Measurements from ENCODE around the gene ADNP.
"Not testable (repeated sequence)": the region's sequence is repeated elsewhere in the genome, so short reads cannot be mapped to it uniquely, and the experiment has no call there.

Gene ADNP

GRCh38 chr20:50900261-50900660 is 31.0 kb downstream of the ADNP start:
- DNase-seq (ENCODE audit: low read depth), result no peak

GRCh38 chr20:50898475-50898874 is 32.8 kb downstream of the ADNP start:
- no peak for DNase-seq (ENCODE audit: low read depth)

- DNase-seq (ENCODE audit: low read depth), result no peak
Measured at GRCh38 chr20:50895111-50895830, 36.0 kb downstream of the ADNP start.

GRCh38 chr20:50893620-50894019 is 37.6 kb downstream of the ADNP start:
- DNase-seq (ENCODE audit: low read depth), result no peak

GRCh38 chr20:50892394-50892793 is 38.8 kb downstream of the ADNP start:
- no peak for DNase-seq (ENCODE audit: low read depth)

GRCh38 chr20:50891138-50891537 is 40.1 kb downstream of the ADNP start:
- no peak for DNase-seq (ENCODE audit: low read depth)

GRCh38 chr20:50887576-50887975 is 43.7 kb downstream of the ADNP start:
- DNase-seq (ENCODE audit: low read depth), result no peak

GRCh38 chr20:50886184-50886790 is 45.0 kb downstream of the ADNP start:
- DNase-seq (ENCODE audit: low read depth), result no peak

- no peak for DNase-seq (ENCODE audit: low read depth)
Measured at GRCh38 chr20:50885781-50886180, 45.5 kb downstream of the ADNP start.

GRCh38 chr20:50885068-50885467 is 46.2 kb downstream of the ADNP start:
- DNase-seq (ENCODE audit: low read depth), result no peak

- no peak for DNase-seq (ENCODE audit: low read depth)
Measured at GRCh38 chr20:50883856-50884255, 47.4 kb downstream of the ADNP start.

GRCh38 chr20:50881759-50882424 is 49.3 kb downstream of the ADNP start:
- not testable (repeated sequence) for DNase-seq (ENCODE audit: low read depth)

- DNase-seq (ENCODE audit: low read depth), result no peak
Measured at GRCh38 chr20:50879649-50880550, 51.3 kb downstream of the ADNP start.

GRCh38 chr20:50877232-50877743 is 53.9 kb downstream of the ADNP start:
- no peak for DNase-seq (ENCODE audit: low read depth)

GRCh38 chr20:50876816-50877215 is 54.4 kb downstream of the ADNP start:
- DNase-seq (ENCODE audit: low read depth), result no peak

GRCh38 chr20:50876063-50876685 is 55.1 kb downstream of the ADNP start:
- DNase-seq (ENCODE audit: low read depth), result no peak

GRCh38 chr20:50874758-50875665 is 56.2 kb downstream of the ADNP start:
- no peak for DNase-seq (ENCODE audit: low read depth)

GRCh38 chr20:50874111-50874757 is 57.0 kb downstream of the ADNP start:
- DNase-seq (ENCODE audit: low read depth), result no peak

- DNase-seq (ENCODE audit: low read depth), result no peak
Measured at GRCh38 chr20:50873585-50873984, 57.7 kb downstream of the ADNP start.
